Upper lobe of left lung (tissue), 4 donors: Measurements from ENCODE around the gene STIP1.

Source experiments
- EP300 ChIP-seq, 4 donors: sonication (generic); formaldehyde crosslinking; IDR thresholded peaks; one replicate each; pipeline ENCODE4 v1.5.1; 2017; ENCODE audit warnings: antibody characterized with exemption in 4 of 4, control low read depth in 2 of 4
- POLR2A ChIP-seq, 4 donors: fragments of 450-650 bp; IDR thresholded peaks; one replicate each; pipeline ENCODE4 v1.5.1; 2016 to 2017; ENCODE audit warnings: antibody characterized with exemption in 4 of 4, mild to moderate bottlenecking in 2 of 4
- TF ChIP-seq, protein P1 (sequence below), 6 experiments: fragments of 450-650 bp in 4 of 6; fragments of 200-600 bp in 2 of 6; sonication (generic) in 2 of 6; IDR thresholded peaks; one replicate each; pipeline ENCODE4 v1.5.1; 2016 to 2019; ENCODE audit warnings: antibody characterized with exemption in 6 of 6

DNA sequence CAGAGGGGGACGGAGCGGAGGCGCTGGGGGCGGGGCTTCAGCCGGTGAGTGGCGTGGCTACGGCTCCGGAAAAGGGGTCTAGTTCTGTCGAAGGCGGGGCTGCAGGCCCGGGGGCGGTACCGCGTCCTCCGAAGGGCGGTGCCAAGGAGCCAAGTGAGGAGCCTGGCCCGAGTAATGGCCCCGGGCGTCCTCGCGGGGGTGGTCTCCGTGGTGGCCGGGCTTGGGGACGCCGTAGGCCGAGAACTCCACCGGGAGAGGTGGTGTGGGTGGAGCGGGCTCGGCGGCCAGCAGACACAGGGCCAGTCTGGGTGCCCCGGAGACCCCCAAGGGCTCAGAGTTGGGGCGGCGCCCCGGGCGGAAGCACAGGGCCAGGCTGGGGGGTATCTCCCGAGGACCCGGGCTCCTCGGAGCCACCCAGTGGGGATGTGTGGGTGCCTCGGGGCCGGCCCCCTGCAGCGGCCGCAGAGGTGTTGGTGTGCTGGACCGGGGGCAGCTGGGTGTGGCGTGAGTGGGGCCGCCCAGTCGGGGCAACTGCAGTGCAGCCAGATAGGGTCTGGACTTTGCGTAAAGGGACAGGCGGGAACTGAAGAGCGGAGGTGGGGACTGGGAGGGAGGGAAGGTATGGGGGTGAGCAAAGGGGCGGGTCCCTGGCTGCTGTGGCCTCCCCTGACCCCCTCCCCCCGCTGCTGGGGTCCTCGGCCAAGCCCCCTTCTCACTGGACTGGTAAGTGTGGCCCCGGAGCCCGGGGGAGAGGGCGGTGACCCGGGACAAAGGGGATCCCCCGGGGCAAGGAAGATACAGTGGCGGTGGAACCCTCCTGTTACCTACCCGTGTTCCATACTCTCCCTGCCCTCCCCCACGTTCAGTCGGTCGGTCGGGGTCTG is 55.8 kb downstream of the STIP1 start:
- TF ChIP-seq, protein P1, sequence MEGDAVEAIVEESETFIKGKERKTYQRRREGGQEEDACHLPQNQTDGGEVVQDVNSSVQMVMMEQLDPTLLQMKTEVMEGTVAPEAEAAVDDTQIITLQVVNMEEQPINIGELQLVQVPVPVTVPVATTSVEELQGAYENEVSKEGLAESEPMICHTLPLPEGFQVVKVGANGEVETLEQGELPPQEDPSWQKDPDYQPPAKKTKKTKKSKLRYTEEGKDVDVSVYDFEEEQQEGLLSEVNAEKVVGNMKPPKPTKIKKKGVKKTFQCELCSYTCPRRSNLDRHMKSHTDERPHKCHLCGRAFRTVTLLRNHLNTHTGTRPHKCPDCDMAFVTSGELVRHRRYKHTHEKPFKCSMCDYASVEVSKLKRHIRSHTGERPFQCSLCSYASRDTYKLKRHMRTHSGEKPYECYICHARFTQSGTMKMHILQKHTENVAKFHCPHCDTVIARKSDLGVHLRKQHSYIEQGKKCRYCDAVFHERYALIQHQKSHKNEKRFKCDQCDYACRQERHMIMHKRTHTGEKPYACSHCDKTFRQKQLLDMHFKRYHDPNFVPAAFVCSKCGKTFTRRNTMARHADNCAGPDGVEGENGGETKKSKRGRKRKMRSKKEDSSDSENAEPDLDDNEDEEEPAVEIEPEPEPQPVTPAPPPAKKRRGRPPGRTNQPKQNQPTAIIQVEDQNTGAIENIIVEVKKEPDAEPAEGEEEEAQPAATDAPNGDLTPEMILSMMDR (IDR thresholded peaks at IDR 0.05): peak in 3 of 6 experiments; percentile 11 to 38 (median 14)
- TF ChIP-seq EP300 (IDR thresholded peaks at IDR 0.05) (no peak), POLR2A (IDR thresholded peaks at IDR 0.05) (peak in 3 of 4 donors; percentile 34 to 58 (median 45))
